ENCODE results near the gene DEXI.
"Not testable (repeated sequence)": the region's sequence is repeated elsewhere in the genome, so short reads cannot be mapped to it uniquely, and the experiment has no call there.

Gene DEXI

DNA sequence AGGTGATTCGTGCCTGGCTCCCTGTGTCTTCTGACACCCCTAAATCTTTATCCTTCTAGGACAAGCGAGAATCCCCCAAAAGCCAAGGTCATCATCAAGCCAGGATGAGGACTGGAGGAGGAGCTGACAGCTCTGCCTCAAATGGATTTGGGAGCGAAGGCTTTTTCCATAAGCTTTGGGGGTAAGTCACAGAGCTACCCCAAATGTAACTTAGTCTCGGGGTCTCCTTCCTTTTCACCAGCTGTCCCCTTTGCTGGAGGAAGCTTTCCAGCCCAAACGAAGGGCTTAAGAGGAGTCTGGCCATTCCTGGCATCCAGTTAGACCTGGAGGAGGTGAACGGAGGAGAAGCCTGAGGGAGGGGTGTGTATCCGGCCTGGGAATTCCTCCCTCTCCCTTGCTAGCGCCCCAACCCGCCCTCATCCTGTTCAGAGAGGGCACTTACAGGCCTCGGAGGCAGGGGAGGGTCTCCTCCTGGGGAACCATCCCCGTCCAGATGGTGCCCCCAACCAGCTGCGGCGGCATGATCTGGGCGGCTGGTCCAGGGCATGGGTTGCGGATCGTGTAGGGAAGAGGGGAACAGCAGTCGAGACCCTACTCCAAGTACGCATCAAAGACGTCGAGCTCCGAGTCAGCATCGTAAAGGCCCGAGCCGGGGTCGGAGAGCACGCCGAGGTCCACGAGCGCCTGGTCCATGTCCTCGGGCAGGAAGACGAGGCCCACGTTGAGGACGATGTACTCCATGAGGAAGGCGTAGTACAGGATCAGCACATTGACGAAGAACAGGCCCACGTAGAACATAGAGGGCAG is 938 bp downstream of the DEXI start:
- DNase-seq (ENCODE audit: low read depth) = no peak

DNA sequence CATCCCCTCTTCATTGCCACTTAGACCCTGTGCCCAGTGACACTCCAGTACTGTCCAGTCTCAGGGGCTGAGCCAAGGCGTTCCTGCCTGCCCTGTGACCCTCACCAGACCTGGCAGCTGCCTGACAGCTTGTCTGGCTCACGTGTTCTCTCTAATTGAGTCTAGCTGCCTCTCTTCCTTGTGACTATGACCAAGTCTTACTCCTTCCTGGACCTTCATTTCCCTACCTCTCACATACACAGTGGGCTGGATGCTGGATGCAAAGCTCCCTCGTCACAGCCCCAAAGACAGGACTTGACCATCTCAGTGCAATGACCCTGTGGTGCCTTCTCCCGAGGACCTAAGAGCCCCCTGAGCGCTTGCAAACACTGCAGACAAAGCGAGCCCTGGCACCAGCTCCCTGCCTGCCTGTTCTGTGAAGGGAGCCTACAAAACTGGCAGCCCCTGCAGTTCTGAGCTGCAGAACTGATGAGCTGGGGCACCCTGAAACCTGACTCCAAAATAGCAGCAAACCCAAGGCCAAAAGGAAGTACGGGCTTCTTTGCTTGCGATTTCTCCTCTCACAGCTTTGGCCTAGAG is 1.7 kb downstream of the DEXI start:
- DNase-seq (ENCODE audit: low read depth) = no peak

DNA sequence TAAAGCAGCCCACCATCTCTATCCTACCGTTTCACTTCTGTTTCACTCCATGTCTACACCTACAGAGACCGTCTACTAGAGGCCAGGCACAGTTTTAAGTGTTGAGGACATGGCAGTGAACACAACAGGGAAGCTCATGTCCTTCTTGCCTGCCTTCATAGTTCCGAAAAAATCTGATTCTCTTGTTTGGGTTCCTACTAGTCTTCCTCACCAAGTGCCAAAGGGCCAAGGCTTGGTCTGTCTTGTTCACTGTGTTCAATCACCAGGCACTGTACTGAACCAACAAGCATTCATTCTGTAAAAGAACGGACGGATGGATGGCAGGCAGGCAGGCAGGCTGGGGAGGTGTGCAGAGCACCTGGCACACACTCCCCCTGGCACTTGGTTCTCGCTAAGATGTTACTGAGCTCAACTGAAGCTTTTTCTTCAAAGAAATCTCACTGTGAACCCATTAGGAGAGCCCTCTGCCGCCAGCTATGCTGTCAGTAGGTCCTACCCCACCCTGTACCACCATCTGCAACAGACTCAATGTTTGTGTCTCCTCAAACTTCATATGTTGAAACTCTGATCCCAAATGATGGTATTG is 2.5 kb downstream of the DEXI start:
- no peak for DNase-seq (ENCODE audit: low read depth)

DNA sequence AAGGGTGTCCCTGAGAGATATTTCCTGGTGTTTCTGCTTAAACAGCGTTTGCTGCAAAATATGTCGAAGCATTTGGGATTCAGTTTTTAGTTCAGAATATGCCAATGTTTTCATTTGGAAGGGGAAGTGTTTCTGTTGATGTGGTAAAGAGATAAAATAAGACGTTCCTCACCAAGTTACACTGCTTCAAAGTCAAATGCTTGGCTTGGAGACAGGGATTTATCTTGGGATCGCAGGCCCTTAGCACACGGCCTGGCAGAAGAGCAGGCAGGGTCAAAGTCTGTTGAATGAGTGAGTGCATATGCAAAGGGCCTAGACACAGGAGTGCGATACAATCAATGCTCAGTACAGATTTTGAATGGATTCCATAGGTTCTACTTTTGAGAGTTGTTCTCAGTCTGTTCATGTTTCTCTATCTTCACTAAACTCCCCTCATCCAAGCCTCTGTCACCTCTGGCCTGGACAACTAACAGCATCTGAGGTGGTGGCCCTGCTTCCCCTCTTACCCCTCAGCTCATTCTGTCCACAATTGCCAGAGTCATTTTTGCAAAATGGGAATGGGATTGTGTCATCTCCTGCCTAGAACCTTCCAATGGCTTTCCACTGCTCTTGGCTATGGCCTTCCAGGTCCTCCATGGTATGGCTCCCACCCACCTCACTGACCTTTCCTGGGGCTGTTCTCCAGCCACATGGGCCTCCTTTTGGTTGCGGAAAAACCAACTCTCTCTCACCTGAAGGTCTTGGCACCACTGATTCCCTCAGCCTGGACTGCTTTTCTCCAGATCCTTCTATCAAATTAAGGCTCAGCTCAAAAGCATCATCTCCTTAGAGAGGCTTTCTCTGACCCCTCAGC is 3.2 kb downstream of the DEXI start:
- no peak for DNase-seq (ENCODE audit: low read depth)

DNA sequence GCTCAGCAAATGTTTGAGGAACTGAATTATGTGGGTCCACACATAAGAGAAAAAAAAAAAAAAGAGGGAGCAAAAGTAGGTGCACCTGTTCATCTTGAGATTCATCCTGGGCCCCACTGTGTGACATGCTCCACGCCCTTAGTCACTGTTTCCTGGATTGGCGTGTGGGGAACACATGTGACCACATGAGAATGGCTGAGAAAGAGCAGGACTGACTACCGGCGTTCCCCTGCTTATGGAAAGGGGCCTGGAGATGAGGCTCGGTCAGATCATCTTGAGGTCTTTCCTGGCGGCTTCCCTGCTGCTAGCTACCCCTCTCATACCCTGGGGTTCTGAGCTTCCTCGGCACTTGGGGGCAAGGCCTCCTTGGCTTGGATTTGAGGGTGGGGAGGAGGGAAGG is 3.9 kb downstream of the DEXI start:
- no peak for DNase-seq (ENCODE audit: low read depth)

DNA sequence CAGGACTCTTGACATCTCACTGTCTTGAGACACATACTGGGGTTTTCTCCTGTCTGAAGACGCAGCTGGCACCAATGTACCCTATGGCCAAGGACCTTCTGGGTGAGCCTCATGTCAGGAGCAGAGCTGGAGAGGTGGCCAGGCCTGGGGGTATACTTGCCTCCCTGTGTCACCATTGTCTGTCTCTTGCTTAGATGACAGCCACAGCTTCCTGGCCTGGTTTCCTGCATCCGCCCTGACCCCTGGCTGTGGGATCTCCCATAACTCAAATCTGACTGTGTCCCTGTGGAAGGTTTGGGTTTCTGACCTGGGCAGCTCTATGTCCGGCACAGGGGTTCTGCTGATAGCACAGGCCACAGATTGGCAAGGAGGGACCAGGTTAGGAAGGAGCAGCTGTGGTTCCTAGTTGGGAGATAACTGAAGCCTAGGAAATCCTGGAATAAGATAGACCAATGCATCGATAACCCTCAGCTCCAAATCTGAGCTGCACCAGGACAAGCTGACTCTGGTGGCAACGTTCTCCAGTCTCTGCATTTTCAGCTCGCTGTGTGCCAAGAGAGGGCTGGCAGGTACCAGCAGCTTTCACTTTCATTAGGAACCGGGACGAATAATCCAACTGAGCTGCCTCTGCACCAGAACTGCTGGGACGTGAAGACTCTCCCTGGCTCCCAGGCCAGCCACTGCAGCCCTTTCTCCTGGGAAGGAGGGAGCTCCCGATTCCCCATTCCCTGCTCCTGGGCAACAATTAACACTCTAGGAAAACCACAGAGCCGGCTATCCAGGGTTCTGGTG is 5.0 kb downstream of the DEXI start:
- no peak for DNase-seq (ENCODE audit: low read depth)

DNA sequence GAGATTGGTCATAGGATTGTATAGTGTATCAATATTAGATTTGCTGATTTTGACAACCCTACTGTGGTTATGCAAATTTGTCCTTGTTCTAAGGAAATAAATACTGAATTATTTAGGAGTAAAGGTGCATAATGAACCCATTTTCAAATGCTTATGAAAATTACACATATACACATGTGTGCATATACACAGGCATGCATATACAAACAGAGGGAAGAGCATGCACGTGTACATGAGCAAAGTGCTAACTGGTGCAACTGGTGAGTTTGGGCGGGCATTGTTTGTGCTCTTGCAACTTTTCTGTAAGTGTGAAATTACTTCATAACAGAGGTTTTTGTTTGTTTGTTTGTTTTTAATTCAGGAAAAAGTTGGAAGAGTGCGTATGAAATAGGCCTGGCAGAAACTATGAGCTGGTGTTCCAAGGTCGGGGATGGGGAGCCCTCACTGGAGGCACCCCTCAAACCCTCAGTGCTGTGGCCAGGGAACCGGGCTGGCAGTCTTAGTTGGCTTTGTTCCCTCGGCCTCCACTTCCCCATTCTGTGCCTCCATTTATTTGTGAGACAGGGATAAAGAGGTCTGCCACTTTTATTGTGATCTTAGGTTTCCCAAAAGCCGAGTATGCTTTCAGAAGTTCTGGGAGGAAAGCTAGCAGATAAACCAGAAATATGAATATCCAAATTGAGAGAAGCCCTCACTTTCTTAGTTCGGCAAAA is 5.8 kb downstream of the DEXI start:
- DNase-seq (ENCODE audit: low read depth) = no peak

DNA sequence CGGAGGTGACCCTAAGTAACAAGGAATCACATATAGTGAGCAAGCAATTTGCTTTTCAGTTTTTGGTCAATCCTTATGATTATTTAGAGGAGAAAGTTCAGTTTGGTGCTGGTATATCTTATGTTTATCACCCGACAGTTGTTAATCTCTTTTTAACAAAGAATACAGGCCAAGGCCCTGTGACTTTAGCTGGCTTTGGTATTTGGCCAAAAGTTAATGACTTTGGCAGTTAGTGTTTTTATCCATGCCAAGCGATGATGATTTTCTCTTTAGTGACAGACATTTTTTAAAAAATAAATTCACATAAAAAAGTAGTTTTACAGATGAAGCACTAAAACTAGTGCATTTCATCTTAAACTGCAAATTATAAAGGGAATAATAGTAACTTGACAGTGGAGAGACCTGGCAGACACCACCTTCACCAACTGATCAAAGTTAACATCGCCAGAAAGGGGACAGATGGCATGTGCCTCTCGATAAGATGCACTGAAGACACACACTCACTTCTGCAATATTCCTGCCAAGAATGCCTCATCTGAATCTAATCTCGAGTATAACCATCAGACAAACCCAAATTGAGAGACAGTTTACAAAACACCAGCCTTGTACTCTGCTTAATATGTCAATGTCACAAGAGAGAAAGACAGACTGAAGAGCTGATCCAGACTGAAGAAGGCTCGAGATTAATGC is 6.9 kb downstream of the DEXI start:
- DNase-seq (ENCODE audit: low read depth) = no peak

DNA sequence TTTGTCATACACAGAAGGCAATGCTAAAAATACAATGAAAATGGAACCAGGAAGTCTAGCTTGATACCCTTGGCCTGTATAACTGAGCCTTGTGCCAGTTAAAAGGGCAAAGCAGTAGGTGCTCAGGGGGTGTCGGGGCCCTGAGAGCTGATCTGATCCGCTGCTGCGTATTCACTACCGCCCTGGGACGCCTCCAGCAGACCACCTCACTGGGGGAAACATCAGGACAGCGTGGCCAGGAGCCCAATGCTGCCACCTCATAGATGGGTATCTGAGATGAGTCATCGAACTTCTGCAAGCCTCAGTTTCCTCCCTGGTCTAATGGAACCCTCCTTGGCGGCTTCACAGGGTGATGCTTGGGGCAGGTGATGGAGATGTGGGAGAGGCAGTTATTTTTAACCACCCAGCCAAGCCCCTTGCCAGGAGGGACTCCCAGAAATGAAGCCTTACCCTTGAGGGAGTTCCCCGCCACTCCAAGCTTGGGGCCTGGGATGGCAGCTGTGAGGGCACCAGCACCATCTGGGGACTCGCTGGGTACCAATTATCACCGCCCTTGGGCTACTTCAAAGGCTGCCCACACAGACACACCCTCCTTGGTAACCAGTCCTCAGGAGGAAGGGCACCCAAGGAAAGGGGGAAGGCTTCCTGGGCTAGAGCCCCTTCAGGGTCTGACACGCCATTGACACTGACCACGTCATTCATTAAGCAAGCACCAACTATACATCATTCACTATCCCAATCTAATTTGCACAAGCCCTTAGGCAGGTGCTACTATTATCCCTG is 7.8 kb downstream of the DEXI start:
- DNase-seq (ENCODE audit: low read depth) = no peak

DNA sequence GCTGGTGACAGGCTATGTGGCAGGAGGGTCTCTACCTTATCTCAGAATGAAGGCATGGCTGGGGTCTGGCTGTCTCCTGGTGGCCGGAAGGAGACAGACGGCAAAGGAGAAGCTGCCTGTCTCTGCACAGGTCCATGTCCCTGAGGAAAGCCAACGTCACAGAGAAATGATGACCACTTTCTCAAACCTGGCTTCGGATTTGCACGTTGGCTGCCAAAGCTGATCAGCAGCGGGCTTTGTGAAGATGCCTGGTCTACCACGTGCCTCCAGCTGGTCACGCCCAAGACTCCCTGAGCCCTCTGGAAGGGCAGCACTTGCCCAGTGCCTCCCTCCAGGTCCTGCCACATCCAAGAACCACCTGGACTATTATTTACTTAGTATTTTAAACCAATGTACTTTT is 8.4 kb downstream of the DEXI start:
- no peak for DNase-seq (ENCODE audit: low read depth)

DNA sequence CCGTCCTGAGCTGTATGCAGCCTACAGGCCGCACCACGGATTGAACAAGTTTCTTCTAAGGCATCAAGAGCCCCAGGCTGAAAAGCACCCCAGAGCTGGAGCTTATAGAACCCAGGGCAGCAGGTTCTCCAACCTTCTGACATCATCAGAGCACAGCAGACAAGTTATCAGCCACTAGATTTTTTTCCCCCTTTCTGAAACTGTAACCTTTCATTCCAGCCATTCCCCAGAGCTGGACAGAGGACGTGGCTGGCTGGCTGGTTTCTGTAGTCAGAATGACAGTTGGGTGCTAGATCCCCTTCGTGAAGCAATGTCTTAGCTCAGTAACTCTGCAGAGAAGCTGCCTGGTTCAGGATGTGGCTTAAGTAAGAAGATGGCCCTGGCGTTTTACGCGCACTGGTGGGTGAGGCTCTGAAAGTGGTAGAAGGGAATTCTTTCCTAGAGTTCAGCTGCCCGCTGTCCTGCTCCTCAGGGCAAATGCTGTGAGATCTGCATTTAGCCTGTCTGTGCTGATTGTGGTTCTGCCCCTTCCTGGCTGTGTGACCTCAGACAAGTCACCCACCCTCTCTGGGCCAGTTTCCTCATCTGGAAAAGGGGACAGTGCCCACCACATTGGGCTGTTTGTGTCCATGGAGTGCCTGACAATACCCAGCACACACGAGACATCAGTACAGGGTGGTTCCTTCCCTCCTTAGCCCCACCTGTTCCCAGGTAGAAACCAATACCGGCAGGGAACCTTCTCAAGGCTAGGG is 9.1 kb downstream of the DEXI start:
- DNase-seq (ENCODE audit: low read depth) = no peak

DNA sequence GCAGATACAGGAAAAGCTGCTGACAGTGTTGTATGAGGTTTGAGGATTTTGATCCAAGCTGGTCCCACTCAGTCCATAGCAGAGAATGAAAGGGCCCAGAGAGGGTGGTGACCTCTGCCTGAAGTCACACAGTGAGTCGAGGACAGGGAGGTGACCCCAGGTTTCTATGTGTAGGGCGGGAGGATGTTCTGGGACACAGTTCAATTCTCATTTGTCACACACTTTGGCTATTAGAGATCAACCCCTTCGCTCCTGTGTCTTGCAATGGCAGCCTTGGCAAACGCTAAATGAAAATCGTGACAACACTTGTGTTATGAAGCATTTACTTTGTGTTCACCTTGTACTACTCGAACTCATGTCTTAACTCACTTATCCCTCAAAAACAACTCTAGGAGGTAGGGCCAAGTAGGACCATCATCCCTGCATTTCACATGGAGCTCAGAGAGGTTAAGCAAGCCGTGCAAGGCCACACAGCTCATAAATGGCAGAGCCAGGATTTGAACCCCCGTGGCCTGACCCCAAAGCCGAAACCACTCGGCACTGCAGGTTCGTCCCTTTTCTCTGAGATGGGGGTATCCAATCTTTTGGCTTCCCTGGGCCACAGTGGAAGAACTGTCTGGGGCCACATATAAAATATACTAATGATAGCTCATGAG is 10.2 kb downstream of the DEXI start:
- no peak for DNase-seq (ENCODE audit: low read depth)

DNA sequence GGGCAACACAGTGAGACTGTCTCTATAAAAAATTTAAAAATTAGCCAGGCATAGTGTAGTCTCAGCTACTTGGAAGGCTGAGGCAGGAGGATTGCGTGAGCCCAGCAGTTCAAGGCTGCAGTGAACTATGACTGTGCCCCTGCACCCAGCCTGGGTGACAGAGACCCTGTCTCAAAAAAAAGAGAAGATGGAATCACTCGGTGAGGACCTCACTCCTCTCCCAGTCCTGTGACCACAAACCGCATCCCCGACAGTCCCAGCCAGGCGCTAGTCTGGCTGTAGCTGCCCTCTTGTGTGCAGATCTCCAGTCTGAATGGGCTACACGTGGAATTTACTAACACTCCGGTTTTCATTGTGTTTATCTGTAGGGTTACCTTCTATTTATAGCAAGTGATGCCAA is 11.1 kb downstream of the DEXI start:
- DNase-seq (ENCODE audit: low read depth) = no peak

DNA sequence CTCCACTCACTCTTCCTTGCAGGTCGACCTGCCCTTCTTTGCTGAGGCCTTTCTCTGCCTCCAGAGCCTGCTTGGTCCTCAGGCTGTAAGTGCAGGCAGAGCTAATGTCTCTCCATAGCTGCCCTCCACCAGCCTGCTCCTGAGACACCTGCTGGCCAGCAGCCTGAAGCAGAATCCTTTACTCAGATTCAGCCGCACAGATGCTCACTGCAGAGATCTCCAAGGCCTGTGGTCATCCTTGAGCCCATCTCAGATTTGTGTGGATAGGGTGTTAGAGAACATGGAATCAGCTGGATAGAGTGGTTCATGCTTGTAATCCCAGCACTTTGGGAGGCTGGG is 11.5 kb downstream of the DEXI start:
- no peak for DNase-seq (ENCODE audit: low read depth)

DNA sequence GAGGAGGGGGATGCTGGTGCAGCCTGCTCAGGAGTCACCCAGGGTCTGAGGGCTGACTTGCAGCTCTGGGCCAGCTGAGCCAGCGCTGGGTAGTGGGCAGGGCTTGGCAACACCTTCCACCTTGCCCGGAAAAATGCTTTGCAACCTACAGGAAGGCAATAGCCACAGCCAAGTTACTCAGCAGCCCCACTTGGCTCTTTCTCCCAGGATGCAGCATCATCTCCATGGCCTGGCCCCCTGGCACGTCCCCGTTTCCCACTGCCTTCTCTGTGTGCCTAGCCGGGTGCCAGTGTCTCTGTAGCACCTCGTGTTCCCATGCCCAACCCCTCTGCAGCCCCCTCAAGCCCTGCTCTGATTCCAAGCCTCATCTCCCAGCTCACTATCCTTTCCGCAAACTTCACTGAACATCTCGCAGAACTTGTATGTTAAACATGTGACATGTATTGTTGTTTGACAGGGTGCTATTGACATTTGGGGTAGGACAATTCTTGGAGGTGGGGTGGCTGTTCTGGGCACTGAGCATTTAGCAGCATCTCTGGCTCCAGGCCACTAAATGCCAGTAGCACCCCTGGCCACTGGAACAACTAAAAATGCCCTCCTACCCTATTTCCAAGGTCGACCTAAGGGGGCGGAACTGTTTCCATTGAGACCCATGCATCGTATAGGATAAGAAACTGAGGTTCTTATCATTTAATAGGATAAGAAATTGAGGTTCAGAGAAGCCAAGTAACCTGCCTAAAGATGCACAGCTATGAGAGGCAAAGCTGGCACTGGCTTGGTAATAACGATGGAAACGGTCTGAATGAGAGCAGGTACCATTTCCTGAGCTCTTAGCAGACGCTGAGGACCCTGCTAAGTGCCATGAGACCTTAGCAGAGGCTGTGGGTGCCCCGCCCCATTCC is 12.2 kb downstream of the DEXI start:
- DNase-seq (ENCODE audit: low read depth) = no peak

DNA sequence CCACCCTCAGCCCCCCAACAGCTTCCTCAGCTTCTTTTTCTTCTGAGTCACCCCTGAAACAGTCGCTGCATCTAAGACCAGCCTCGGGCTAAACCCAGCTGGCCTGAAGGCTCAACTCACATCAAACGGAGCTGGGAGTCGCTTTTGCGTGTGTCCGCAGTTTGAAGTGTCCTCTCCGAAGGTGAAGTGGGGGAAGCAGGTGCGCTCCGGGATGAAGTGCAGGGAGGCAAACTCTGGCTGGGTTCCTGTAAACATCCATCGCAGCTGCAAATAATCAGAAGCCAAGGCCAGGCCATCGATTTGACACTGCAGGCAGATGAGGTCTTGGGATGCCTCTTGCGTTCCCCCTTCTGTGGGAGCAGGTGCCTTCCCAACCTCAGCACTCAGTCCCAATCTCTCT is 13.2 kb downstream of the DEXI start:
- not testable (repeated sequence) for DNase-seq (ENCODE audit: low read depth)

DNA sequence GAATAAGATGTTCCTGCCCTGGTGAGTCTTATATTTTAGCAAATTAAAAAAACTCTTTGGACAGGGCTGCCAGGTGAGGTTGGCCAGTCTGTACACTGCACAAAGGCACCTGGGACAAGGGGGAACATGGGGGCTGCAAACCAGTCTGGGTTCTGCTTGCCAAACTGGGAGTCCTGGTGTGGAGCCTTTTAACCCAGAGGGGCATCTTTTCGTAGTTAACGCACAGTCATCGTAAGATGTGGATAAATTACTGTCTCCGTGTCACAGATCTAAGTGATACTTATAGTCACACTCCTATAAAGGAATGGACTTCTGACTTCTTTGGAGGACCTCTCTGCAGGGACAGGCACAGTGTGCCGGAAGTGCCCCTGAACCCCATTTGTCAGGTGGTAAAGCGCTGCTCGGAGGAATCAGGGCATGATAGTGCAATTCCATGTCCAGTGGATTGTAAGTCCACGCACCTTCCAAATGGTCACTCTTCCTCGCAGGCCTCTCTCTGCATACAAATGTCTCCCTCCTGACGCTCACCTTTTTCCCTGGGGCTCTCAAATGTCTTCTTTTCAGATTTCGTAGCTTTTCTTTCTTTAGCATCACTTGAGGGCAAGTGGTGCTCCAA is 14.7 kb downstream of the DEXI start:
- no peak for DNase-seq (ENCODE audit: low read depth)
